Ascending aorta (tissue), 2 donors: ENCODE data around the gene TRIM17. TPM values are rescaled to one million over a fixed set of nuclear protein-coding genes. Genes with fewer than 3 reads are reported as not detected.

Source experiments
- DNase-seq, 2 donors: peaks; one replicate each; pipeline ENCODE4 v3.0.0-alpha.2; 2019; ENCODE audit warnings: low spot score in 2 of 2
- H3K27ac ChIP-seq, 2 donors: fragments of 200-600 bp; sonication (generic); one replicate each; pipeline ENCODE4 v1.5.1; 2016 to 2017; ENCODE audit warnings: mild to moderate bottlenecking in 1 of 2
- H3K27me3 ChIP-seq: fragments of 200-600 bp; sonication (generic); one replicate; pipeline ENCODE4 v1.5.1; 2017
- H3K36me3 ChIP-seq, 2 donors: fragments of 200-600 bp; sonication (generic); one replicate each; pipeline ENCODE4 v1.5.1; 2016
- H3K4me1 ChIP-seq, 2 donors: fragments of 200-600 bp; sonication (generic); one replicate each; pipeline ENCODE4 v1.5.1; 2016 to 2017; ENCODE audit warnings: mild to moderate bottlenecking in 1 of 2
- H3K4me3 ChIP-seq, 2 donors: fragments of 200-600 bp; sonication (generic); one replicate each; pipeline ENCODE4 v1.5.1; 2016 to 2017; ENCODE audit warnings: mild to moderate bottlenecking in 1 of 2
- H3K9me3 ChIP-seq, 2 donors: fragments of 200-600 bp; sonication (generic); one replicate each; pipeline ENCODE4 v1.5.1; 2016
- intact Hi-C: fragments of 100-400 bp; cut with DNase I; formaldehyde crosslinking; loops from one replicate; pipeline ENCODE4 v1.15.1; 2023
- total RNA-seq: library from RNA; depleted of rRNA; stranded (reverse); fragments of >200 nt; gene quantifications from one replicate; pipeline ENCODE4 v1.1.0, GENCODE V29; 2016
- TF ChIP-seq, protein P1 (sequence below), 3 experiments: fragments of 200-600 bp in 2 of 3; fragments of 450-650 bp in 1 of 3; sonication (generic) in 2 of 3; IDR thresholded peaks; one replicate each; pipeline ENCODE4 v1.5.1; 2016 to 2019; ENCODE audit warnings: antibody characterized with exemption in 3 of 3, mild to moderate bottlenecking in 1 of 3, moderate library complexity in 1 of 3

TRIM17 gene
- total RNA-seq, 1 donor from 2014 or later: not detected

DNA sequence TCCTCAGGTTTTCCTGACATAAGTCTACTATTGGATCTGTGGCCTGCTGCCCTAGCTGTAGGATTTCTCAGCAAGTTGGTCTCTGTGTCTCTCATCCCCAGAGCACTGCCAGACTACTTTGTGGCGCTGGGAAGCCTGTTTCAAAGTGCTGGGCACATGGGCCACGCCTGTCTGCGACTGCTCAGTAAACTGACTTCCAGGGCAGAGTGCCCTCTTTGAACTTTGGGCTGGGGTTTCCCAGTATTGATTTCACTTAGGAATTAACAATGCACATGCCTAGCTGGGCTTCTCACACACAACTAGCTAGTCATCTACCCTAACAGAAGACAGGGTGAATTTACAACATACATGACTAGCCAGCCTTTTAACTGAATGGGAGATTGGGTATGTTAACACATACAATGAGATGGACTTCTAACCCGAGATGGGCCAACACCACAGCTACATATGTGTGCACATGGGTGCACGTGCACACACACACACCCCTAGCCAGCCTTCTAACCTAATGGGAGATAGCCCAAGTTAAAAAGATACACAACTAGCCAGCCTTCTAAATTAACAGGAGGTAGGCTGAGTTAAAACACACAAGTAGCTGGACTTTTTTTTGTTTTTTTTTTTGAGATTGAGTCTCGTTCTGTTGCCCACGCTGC is 6.9 kb upstream of the TRIM17 start:
- no peak overlapping the region for H3K4me3 ChIP-seq
- no peaks in the 10 kb centered on the region for H3K36me3 ChIP-seq
- no peaks in the 10 kb centered on the region for H3K27me3 ChIP-seq
- TF ChIP-seq, protein P1, sequence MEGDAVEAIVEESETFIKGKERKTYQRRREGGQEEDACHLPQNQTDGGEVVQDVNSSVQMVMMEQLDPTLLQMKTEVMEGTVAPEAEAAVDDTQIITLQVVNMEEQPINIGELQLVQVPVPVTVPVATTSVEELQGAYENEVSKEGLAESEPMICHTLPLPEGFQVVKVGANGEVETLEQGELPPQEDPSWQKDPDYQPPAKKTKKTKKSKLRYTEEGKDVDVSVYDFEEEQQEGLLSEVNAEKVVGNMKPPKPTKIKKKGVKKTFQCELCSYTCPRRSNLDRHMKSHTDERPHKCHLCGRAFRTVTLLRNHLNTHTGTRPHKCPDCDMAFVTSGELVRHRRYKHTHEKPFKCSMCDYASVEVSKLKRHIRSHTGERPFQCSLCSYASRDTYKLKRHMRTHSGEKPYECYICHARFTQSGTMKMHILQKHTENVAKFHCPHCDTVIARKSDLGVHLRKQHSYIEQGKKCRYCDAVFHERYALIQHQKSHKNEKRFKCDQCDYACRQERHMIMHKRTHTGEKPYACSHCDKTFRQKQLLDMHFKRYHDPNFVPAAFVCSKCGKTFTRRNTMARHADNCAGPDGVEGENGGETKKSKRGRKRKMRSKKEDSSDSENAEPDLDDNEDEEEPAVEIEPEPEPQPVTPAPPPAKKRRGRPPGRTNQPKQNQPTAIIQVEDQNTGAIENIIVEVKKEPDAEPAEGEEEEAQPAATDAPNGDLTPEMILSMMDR (IDR thresholded peaks at IDR 0.05): no peak
- intact Hi-C loops: no loop called here
- H3K4me1 ChIP-seq: no peaks in the 10 kb centered on the region
- H3K27ac ChIP-seq: no peak overlapping the region
- H3K9me3 ChIP-seq: no peaks in the 10 kb centered on the region
- no peak for DNase-seq

DNA sequence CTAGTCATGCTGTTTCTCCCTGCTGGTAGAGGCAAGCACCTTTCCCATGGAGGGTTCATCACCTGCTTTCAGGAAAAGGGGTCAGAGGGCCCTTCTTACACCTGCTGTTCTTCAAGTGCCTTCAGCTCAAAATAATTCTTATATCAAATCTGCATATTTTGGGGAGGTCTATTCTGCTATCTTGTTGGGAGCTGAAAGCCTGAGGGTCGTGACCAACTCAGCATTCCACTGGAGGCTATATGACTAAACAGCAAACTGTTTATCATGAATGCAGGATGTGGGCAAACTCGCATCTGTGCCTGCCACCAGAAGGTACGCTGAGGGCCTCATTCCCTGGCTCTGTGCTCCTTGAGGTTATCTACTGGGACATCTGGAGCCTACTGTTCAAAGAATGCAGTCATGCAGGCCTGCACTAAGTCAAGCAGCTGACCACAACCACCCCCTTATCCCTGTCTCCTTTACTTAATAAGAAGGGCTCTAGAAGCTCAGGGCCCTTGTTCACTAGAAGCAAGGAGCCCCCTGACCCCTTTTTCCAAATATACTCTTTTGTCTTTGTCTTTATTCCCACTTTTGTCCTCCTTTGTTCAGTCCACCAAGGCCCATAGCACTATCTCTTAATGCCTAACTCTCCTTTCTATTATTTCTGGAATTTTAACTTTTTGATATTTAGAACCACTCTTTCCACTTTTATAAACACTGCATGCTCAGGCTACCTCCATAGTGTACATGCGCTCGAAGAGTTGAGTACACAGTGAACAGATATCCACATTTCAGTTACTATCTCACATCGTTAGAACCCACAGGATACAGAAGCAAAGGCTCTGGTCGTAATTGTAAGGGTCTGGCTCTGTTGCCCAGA is 4.5 kb upstream of the TRIM17 start:
- Histone ChIP-seq H3K9me3 (no peaks in the 10 kb centered on the region), H3K36me3 (no peaks in the 10 kb centered on the region), H3K27ac (no peak overlapping the region), H3K27me3 (peaks cover 9% of the 10 kb centered on the region), H3K4me1 (peaks cover 4 to 6% of the 10 kb centered on the region in 2 donors), H3K4me3 (no peak overlapping the region)
- TF ChIP-seq, protein P1 (IDR thresholded peaks at IDR 0.05): no peak
- DNase-seq: no peak
- intact Hi-C loops: no loop called here

GRCh38 chr1:228417483-228418203 is 982 bp upstream of the TRIM17 start:
- Histone ChIP-seq H3K9me3 (no peaks in the 10 kb centered on the region), H3K36me3 (no peaks in the 10 kb centered on the region), H3K27ac (no peak overlapping the region), H3K27me3 (peaks cover 19% of the 10 kb centered on the region), H3K4me1 (peaks cover 6 to 10% of the 10 kb centered on the region in 2 donors), H3K4me3 (no peak overlapping the region)
- TF ChIP-seq, protein P1 (IDR thresholded peaks at IDR 0.05): no peak
- DNase-seq: no peak
- intact Hi-C loops: no loop called here

GRCh38 chr1:228417061-228417460 is 400 bp upstream of the TRIM17 start:
- Histone ChIP-seq H3K4me3 (no peak overlapping the region), H3K27ac (no peak overlapping the region), H3K9me3 (no peaks in the 10 kb centered on the region), H3K36me3 (no peaks in the 10 kb centered on the region), H3K4me1 (peaks cover 6 to 10% of the 10 kb centered on the region in 2 donors), H3K27me3 (peaks cover 19% of the 10 kb centered on the region)
- TF ChIP-seq, protein P1 (IDR thresholded peaks at IDR 0.05): no peak
- intact Hi-C loops: no loop called here
- DNase-seq: no peak

DNA sequence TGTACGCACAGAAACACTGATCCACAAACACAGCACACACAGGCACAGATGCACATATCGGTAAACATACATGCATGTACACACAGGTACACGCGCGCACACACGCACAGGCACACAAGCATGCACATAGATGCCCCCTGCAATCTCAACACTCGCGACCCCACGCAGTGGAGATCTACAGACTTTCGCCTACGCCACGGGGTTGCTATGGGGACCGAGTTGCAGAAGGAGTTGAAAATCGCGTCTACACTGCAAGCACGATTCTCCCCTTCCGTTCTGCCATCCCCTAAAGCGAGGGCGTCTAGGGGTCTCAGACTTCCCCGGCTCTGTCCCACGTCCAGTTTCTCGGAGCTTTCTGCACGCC is 826 bp downstream of the TRIM17 start:
- DNase-seq: no peak
- Histone ChIP-seq H3K4me3 (peak overlapping the region; percentile 44 to 59), H3K27ac (no peak overlapping the region), H3K4me1 (peaks cover 6 to 10% of the 10 kb centered on the region in 2 donors), H3K9me3 (no peaks in the 10 kb centered on the region), H3K27me3 (peaks cover 19% of the 10 kb centered on the region), H3K36me3 (no peaks in the 10 kb centered on the region)
- TF ChIP-seq, protein P1 (IDR thresholded peaks at IDR 0.05): no peak
- intact Hi-C loops: no loop called here
